K562 (cell line): ENCODE data around the gene VMP1. TPM values are rescaled to one million over a fixed set of nuclear protein-coding genes. Genes with fewer than 3 reads are reported as not detected.
"Not testable (repeated sequence)": the region's sequence is repeated elsewhere in the genome, so short reads cannot be mapped to it uniquely, and the experiment has no call there.

Experiments
- ATAC-seq: fragments of 200-7000 bp; cut with Tn5 transposase; 3 replicates; pipeline ENCODE4 v1.9.1; 2020; ENCODE audit warnings: moderate library complexity
- BruUV-seq: library from RNA; stranded (reverse); fragments of 400-500 nt; replicated peaks from 2 replicates; lab custom pipeline; 2021; lab: Mats Ljungman, UMichigan
- CTCF ChIA-PET: fragments of 300-600 bp; formaldehyde crosslinking; extraction: SDS; loops from one replicate; lab custom pipeline; 2021; ENCODE audit warnings: low intra/inter-chr PET ratio; lab: Yijun Ruan, JAX
- POLR2A ChIA-PET: fragments of 300-600, 350-650 bp; sonication (Branson Sonifier 250); formaldehyde crosslinking; extraction: SDS; loops from one replicate; lab custom pipeline; 2021; ENCODE audit warnings: antibody characterized with exemption, inconsistent platforms; lab: Yijun Ruan, JAX
- DNase-seq, 4 experiments: peaks; one replicate each; pipeline versions ENCODE4 v3.0.0 to v3.0.0-alpha.2; 2011 to 2018; ENCODE audit warnings: low spot score in 3 of 4, mixed read lengths in 3 of 4; ENCODE audit errors: extremely low read depth in 1 of 4
- FAIRE-seq: peaks from 2 replicates; lab custom pipeline; 2011; peaks lifted over from hg19 to GRCh38; lab: Jason Lieb, UNC
- H2AFZ ChIP-seq: 2 replicates; pipeline ENCODE4 v1.6.0; 2011; ENCODE audit warnings: low read depth, low read length, control low read depth, inconsistent platforms
- H3K27ac ChIP-seq: fragments of 200-600 bp; 3 replicates; pipeline ENCODE4 v1.8.0; 2011; ENCODE audit warnings: low read depth, mild to moderate bottlenecking, control low read depth, inconsistent platforms, low read length, moderate library complexity, mixed read lengths; ENCODE audit errors: extremely low read depth
- H3K27me3 ChIP-seq, 2 experiments: fragments of 300-600 bp in 1 of 2; 2 replicates in 1 of 2; 3 replicates in 1 of 2; pipeline versions ENCODE4 v1.6.0 to v1.8.0; 2011; ENCODE audit warnings: inconsistent platforms in 2 of 2, low read length in 2 of 2, mild to moderate bottlenecking in 1 of 2, mixed read lengths in 1 of 2, moderate library complexity in 1 of 2; ENCODE audit not compliant: control insufficient read depth in 2 of 2, insufficient read depth in 2 of 2
- H3K36me3 ChIP-seq: fragments of 300-600 bp; 3 replicates; pipeline ENCODE4 v1.8.0; 2011; ENCODE audit warnings: mild to moderate bottlenecking, low read length, inconsistent platforms; ENCODE audit not compliant: control insufficient read depth, insufficient read depth
- H3K4me1 ChIP-seq, 2 experiments: fragments of 200-600 bp in 1 of 2; replicated peaks in 1 of 2; 2 replicates in 1 of 2; 3 replicates in 1 of 2; pipeline versions ENCODE4 v1.5.1 to v1.8.0; 2011; ENCODE audit warnings: inconsistent platforms in 2 of 2, low read length in 2 of 2, mild to moderate bottlenecking in 1 of 2, mixed read lengths in 1 of 2, moderate library complexity in 1 of 2; ENCODE audit not compliant: control insufficient read depth in 2 of 2, insufficient read depth in 2 of 2
- H3K4me2 ChIP-seq: 2 replicates; pipeline ENCODE4 v1.6.1; 2011; ENCODE audit warnings: low read length, control low read depth, inconsistent platforms, mixed read lengths; ENCODE audit not compliant: insufficient read depth
- H3K4me3 ChIP-seq: fragments of 200-600 bp; sonication (generic), shearing (Covaris generic); 2 replicates; pipeline ENCODE4 v1.5.1; 2016; ENCODE audit warnings: control low read depth, inconsistent platforms
- H3K79me2 ChIP-seq: fragments of 200-600 bp; 3 replicates; pipeline ENCODE4 v1.8.0; 2011; ENCODE audit warnings: low read length, inconsistent platforms; ENCODE audit not compliant: control insufficient read depth, insufficient read depth
- H3K9ac ChIP-seq, 2 experiments: 2 replicates each; pipeline versions ENCODE4 v1.6.0 to v1.6.1; 2011; ENCODE audit warnings: low read depth in 2 of 2, low read length in 2 of 2, control low read depth in 1 of 2, inconsistent platforms in 1 of 2, mild to moderate bottlenecking in 1 of 2, mixed read lengths in 1 of 2; ENCODE audit not compliant: insufficient read depth in 1 of 2
- H3K9me1 ChIP-seq: one replicate; pipeline ENCODE4 v1.6.0; 2011; ENCODE audit warnings: inconsistent platforms, mild to moderate bottlenecking, low read length, moderate library complexity; ENCODE audit not compliant: control insufficient read depth, insufficient read depth
- H3K9me3 ChIP-seq: replicated peaks from 2 replicates; pipeline ENCODE4 v1.5.1; 2011; ENCODE audit warnings: low read depth, low read length, inconsistent platforms; ENCODE audit not compliant: control insufficient read depth, insufficient read depth
- H4K20me1 ChIP-seq: replicated peaks from 2 replicates; pipeline ENCODE4 v1.6.1; 2011; ENCODE audit warnings: low read length, inconsistent platforms, mixed read lengths; ENCODE audit not compliant: control insufficient read depth, insufficient read depth
- CHCHD3 ChIP-seq: fragments of 250-450 bp; sonication (Bioruptor Pico); IDR thresholded peaks from 2 replicates; pipeline ENCODE4 v2.1.2; 2022; ENCODE audit warnings: mild to moderate bottlenecking
- CHD1 ChIP-seq: fragments of 200-600 bp; sonication (generic); IDR thresholded peaks from one replicate; pipeline ENCODE4 v1.6.1; 2012; ENCODE audit warnings: mild to moderate bottlenecking, moderate library complexity, low read length, inconsistent platforms
- FOXK2 ChIP-seq, 2 experiments: fragments of 450-650 bp; IDR thresholded peaks in 1 of 2; conservative IDR thresholded peaks in 1 of 2; 2 replicates each; pipeline ENCODE4 v1.6.1; 2016; ENCODE audit warnings: low read depth in 2 of 2, mild to moderate bottlenecking in 1 of 2
- KDM5B ChIP-seq: fragments of 200-600 bp; sonication (generic); IDR thresholded peaks from 2 replicates; pipeline ENCODE4 v1.6.1; 2012; ENCODE audit warnings: low read depth, mild to moderate bottlenecking, moderate library complexity, low read length, control low read depth, inconsistent platforms; ENCODE audit not compliant: insufficient replicate concordance
- MED1 ChIP-seq: sonication (generic); formaldehyde crosslinking; IDR thresholded peaks from 2 replicates; pipeline ENCODE4 v1.8.1; 2023; ENCODE audit warnings: missing genetic modification reagents, borderline replicate concordance
- ZNF785 ChIP-seq: fragments of 250-450 bp; sonication (Bioruptor Pico); IDR thresholded peaks from 2 replicates; pipeline ENCODE4 v1.4.0; 2020; ENCODE audit warnings: mild to moderate bottlenecking
- WGBS: fragments of 100-300 bp; shearing (Covaris generic); methylation state at CpG from one replicate; pipeline ENCODE4 v1.1.6; 2016; ENCODE audit warnings: low coverage, mixed read lengths; ENCODE audit not compliant: insufficient coverage; ENCODE audit errors: missing lambda C conversion rate; 5-methylcytosine and 5-hydroxymethylcytosine counted together
- in situ Hi-C: fragments of 300-500 bp; cut with MboI; formaldehyde crosslinking; loops from 4 replicates; pipeline ENCODE4 v1.15.0; 2018; ENCODE audit warnings: inconsistent platforms, mixed read lengths
- intact Hi-C: fragments of 100-400 bp; cut with micrococcal nuclease; formaldehyde crosslinking; loops from 2 replicates; pipeline ENCODE4 v1.14.2; 2022
- polyA plus RNA-seq, 8 experiments: library from polyadenylated mRNA; depleted of rRNA in 4 of 8; stranded (reverse) in 5 of 8; unstranded in 3 of 8; fragments of >200 nt; fragmentation: Nextera tagmentation in 2 of 8; fragmentation: Illumina TruSeq in 1 of 8; extraction: Ambion mirVana in 2 of 8; extraction: Trizol in 1 of 8; gene quantifications; 2 replicates each; pipeline versions ENCODE4 v1.2.1 to v1.2.3, GENCODE V29; 2011 to 2014; ENCODE audit warnings: inconsistent platforms in 1 of 8, missing spikeins in 1 of 8
- total RNA-seq, 7 experiments: library from RNA; depleted of rRNA in 6 of 7; stranded (reverse); fragments of >200 nt in 6 of 7; fragmentation: Illumina TruSeq in 2 of 7; extraction: Trizol in 2 of 7; gene quantifications; 2 replicates each; pipeline versions ENCODE4 v1.2.1 to v1.2.3, GENCODE V29; 2011 to 2021; ENCODE audit warnings: low replicate concordance in 1 of 7
- TF ChIP-seq, protein P1 (sequence below): fragments of 250-450 bp; sonication (Bioruptor Pico); IDR thresholded peaks from 2 replicates; pipeline ENCODE4 v1.5.0; 2021
- TF ChIP-seq, protein P2 (sequence below): fragments of 250-450 bp; sonication (Bioruptor Pico); IDR thresholded peaks from 2 replicates; pipeline ENCODE4 v1.5.0; 2021
- TF ChIP-seq, protein P3 (sequence below): fragments of 200-800 bp; sonication (Bioruptor generic); IDR thresholded peaks from 2 replicates; pipeline ENCODE4 v1.6.1; 2017; ENCODE audit warnings: missing genetic modification characterization, missing compliant biosample characterization

Gene VMP1
- total and polyA plus RNA-seq, 9 of the 15 experiments (the other 6 are each of a cell fraction or from before 2014, with no cell fraction given) = 123 to 304 (median 151) TPM

DNA sequence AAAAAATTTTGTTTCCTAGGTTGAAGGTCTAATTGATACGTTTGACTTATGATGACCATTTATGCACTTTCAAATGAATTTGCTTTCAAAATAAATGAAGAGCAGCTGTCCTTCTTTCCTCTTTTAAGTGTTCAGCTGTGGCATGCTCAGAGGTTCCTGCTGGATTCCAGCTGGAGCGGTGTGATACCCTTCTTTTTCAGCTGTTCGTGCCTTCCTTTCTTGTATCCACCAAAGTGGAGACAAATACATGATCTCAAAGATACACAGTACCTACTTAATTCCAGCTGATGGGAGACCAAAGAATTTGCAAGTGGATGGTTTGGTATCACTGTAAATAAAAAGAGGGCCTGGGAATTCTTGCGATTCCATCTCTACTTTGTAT lies 134.4 kb downstream of the VMP1 start:
- Histone ChIP-seq H3K9ac (peak overlapping the region in 1 of 2 experiments; percentile 98; a peak in 2 of 4 replicates), H3K79me2 (peaks cover 55% of the 10 kb centered on the region), H3K27ac (peak overlapping the region; percentile 99), H4K20me1 (peaks cover 10% of the 10 kb centered on the region; the same call in 1 of the 2 replicates), H3K4me3 (peak overlapping the region; percentile 96), H3K36me3 (peaks cover 41% of the 10 kb centered on the region), H3K4me1 (peaks cover 13 to 42% of the 10 kb centered on the region in 2 experiments), H3K4me2 (peak overlapping the region; percentile 64)
- intact Hi-C loops, in situ Hi-C loops, H3K9me3 ChIP-seq, ATAC-seq, H3K27me3 ChIP-seq, FAIRE-seq, CTCF ChIA-PET, BruUV-seq, H2AFZ ChIP-seq, DNase-seq, H3K9me1 ChIP-seq: not testable (repeated sequence)
- 2% methylated on average over 4 of the region's 4 CpGs for WGBS
- POLR2A ChIA-PET = interaction anchor here (0.6 to 8.2 kb wide), 7 partner anchors 41 to 89 kb away, joined by 3 to 87 read pairs (median 6); no protein-coding TSS in a partner anchor
- TF ChIP-seq CHD1 = peak; percentile 33

DNA sequence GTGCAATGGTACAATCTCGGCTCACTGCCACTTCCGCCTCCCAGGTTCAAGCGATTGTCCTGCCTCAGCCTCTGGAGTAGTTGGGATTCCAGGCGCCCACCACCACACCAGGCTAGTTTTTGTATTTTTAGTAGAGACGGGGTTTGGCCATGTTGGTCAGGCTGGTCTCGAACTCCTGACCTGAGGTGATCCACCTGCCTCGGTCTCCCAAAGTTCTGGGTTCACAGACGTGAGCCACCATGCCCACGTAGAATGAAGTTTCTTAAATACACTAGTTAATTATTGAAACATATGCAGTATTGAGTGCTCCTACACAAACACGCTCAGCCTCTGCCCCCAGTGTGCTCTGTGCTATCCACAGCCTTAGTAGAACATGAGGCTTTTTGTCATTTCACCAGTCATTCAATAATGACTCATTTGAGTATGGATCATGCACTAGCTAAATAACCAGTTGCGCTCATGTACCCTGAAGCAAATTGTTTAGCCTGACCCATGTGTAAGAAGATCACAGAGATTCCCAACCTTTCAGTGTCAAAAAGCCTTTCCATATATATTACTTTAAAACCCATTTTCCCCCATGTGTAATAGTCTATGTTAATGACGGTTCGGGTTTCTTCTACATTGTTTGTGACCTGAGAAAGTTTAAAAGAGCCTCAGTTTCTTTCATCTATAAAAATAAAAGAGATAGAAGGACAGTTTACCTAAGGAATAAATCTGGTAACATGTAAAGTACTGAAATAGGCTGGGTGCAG lies 135.6 kb downstream of the VMP1 start:
- no peaks in the 10 kb centered on the region for H3K27me3 ChIP-seq
- in situ Hi-C loops (no loop called here), intact Hi-C loops (loop anchor here (1.0 kb wide), 1 partner anchor 90 kb away; no protein-coding TSS in a partner anchor)
- H2AFZ ChIP-seq = no peak overlapping the region
- ATAC-seq = peak; percentile 61
- no peaks in the 10 kb centered on the region for H3K9me3 ChIP-seq
- H4K20me1 ChIP-seq = peaks cover 10% of the 10 kb centered on the region; the same call in 1 of the 2 replicates
- peaks cover 12 to 42% of the 10 kb centered on the region in 2 experiments for H3K4me1 ChIP-seq
- H3K27ac ChIP-seq = peak overlapping the region; percentile 99
- no peak overlapping the region for H3K4me3 ChIP-seq
- peaks cover 53% of the 10 kb centered on the region for H3K79me2 ChIP-seq
- H3K9ac ChIP-seq = peak overlapping the region in 1 of 2 experiments; percentile 27; a peak in 2 of 4 replicates
- no TSS peak for BruUV-seq
- no peaks in the 10 kb centered on the region for H3K9me1 ChIP-seq
- peak in 3 of 4 experiments; percentile 25 to 61 (median 33) for DNase-seq
- CTCF ChIA-PET = interaction anchor here (0.6 kb wide), 1 partner anchor 41 kb away, joined by 4 read pairs; no protein-coding TSS in a partner anchor
- H3K36me3 ChIP-seq = peaks cover 41% of the 10 kb centered on the region
- no peak for FAIRE-seq
- 23% methylated on average over 13 of the region's 13 CpGs for WGBS
- POLR2A ChIA-PET = interaction anchor here (0.7 to 8.2 kb wide), 4 partner anchors 10 to 97 kb away, joined by 3 to 87 read pairs (median 4); no protein-coding TSS in a partner anchor
- peak overlapping the region; percentile 40 for H3K4me2 ChIP-seq
- TF ChIP-seq CHCHD3 (peak; percentile 87; the same call in 1 of the 2 replicates), KDM5B (peak; percentile 82), ZNF785 (no peak), FOXK2 (conservative IDR thresholded peaks at IDR 0.05 in 1 of 2, IDR thresholded peaks at IDR 0.05 in 1 of 2; ENCODE audit: low read depth in 2 of 2) (no peak; a peak in 1 of 4 replicates), MED1 (CRISPR knock-in tag) (no peak)
- TF ChIP-seq, protein P1, sequence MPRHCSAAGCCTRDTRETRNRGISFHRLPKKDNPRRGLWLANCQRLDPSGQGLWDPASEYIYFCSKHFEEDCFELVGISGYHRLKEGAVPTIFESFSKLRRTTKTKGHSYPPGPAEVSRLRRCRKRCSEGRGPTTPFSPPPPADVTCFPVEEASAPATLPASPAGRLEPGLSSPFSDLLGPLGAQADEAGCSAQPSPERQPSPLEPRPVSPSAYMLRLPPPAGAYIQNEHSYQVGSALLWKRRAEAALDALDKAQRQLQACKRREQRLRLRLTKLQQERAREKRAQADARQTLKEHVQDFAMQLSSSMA (CRISPR knock-in tag) = peak; percentile 38
- TF ChIP-seq, protein P2, sequence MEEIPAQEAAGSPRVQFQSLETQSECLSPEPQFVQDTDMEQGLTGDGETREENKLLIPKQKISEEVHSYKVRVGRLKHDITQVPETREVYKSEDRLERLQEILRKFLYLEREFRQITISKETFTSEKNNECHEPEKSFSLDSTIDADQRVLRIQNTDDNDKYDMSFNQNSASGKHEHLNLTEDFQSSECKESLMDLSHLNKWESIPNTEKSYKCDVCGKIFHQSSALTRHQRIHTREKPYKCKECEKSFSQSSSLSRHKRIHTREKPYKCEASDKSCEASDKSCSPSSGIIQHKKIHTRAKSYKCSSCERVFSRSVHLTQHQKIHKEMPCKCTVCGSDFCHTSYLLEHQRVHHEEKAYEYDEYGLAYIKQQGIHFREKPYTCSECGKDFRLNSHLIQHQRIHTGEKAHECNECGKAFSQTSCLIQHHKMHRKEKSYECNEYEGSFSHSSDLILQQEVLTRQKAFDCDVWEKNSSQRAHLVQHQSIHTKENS (CRISPR knock-in tag) = peak; percentile 76
- TF ChIP-seq, protein P3, sequence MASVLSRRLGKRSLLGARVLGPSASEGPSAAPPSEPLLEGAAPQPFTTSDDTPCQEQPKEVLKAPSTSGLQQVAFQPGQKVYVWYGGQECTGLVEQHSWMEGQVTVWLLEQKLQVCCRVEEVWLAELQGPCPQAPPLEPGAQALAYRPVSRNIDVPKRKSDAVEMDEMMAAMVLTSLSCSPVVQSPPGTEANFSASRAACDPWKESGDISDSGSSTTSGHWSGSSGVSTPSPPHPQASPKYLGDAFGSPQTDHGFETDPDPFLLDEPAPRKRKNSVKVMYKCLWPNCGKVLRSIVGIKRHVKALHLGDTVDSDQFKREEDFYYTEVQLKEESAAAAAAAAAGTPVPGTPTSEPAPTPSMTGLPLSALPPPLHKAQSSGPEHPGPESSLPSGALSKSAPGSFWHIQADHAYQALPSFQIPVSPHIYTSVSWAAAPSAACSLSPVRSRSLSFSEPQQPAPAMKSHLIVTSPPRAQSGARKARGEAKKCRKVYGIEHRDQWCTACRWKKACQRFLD (CRISPR knock-in tag) = peak; percentile 78
